Gastrocnemius medialis (tissue), 4 donors: Measurements from ENCODE around the gene STYX.

ENCODE experiments used
- CTCF ChIP-seq, 5 experiments: fragments of 450-650 bp in 3 of 5; fragments of 200-600 bp in 2 of 5; sonication (generic) in 2 of 5; IDR thresholded peaks in 4 of 5; conservative IDR thresholded peaks in 1 of 5; 1 replicate in 4 of 5; 2 replicates in 1 of 5; pipeline ENCODE4 v1.5.1; 2016 to 2019; ENCODE audit warnings: antibody characterized with exemption in 5 of 5, mild to moderate bottlenecking in 3 of 5, moderate library complexity in 3 of 5
- POLR2A ChIP-seq, 2 donors: fragments of 450-650 bp; IDR thresholded peaks; one replicate each; pipeline ENCODE4 v1.6.1; 2017; ENCODE audit warnings: antibody characterized with exemption in 2 of 2, mild to moderate bottlenecking in 2 of 2, moderate library complexity in 2 of 2

- TF ChIP-seq CTCF (IDR thresholded peaks at IDR 0.05 in 4 of 5, conservative IDR thresholded peaks at IDR 0.05 in 1 of 5) (no peak), POLR2A (IDR thresholded peaks at IDR 0.05) (no peak)
These were observed 94.5 kb downstream of the STYX start for GRCh38 chr14:52824462-52824861.
